GM12891 (cell line): ENCODE data around the gene CEP72.

Experiments
- PAX5 ChIP-seq: IDR thresholded peaks from 2 replicates; pipeline ENCODE4 v1.6.1; 2011; ENCODE audit warnings: low read length, moderate library complexity, mild to moderate bottlenecking; ENCODE audit not compliant: insufficient read depth, severe bottlenecking
- POLR2A ChIP-seq: IDR thresholded peaks from 2 replicates; pipeline ENCODE4 v1.6.1; 2011; ENCODE audit warnings: low read depth, low read length, control low read depth
- POLR2AphosphoS5 ChIP-seq: IDR thresholded peaks from 2 replicates; pipeline ENCODE4 v1.6.1; 2011; ENCODE audit warnings: low read depth, low read length, control low read depth
- POU2F2 ChIP-seq: IDR thresholded peaks from 2 replicates; pipeline ENCODE4 v1.6.1; 2011; ENCODE audit warnings: low read depth, mild to moderate bottlenecking, control low read depth, low read length, moderate library complexity
- SPI1 ChIP-seq: IDR thresholded peaks from 2 replicates; pipeline ENCODE4 v1.6.1; 2011; ENCODE audit warnings: low read depth, low read length, control low read depth
- TAF1 ChIP-seq: IDR thresholded peaks from 2 replicates; pipeline ENCODE4 v1.6.1; 2011; ENCODE audit warnings: low read depth, low read length, control low read depth

GRCh38 chr5:568061-568781 lies 43.9 kb upstream of the CEP72 start:
- TF ChIP-seq POLR2A, result no peak
- no peak for TF ChIP-seq POLR2AphosphoS5
- no peak for TF ChIP-seq TAF1
- TF ChIP-seq PAX5, result no peak
- no peak for TF ChIP-seq SPI1
- no peak for TF ChIP-seq POU2F2
